ENCODE results near the gene EIF4E1B.
"Not testable (repeated sequence)": the region's sequence is repeated elsewhere in the genome, so short reads cannot be mapped to it uniquely, and the experiment has no call there.

EIF4E1B gene

DNA sequence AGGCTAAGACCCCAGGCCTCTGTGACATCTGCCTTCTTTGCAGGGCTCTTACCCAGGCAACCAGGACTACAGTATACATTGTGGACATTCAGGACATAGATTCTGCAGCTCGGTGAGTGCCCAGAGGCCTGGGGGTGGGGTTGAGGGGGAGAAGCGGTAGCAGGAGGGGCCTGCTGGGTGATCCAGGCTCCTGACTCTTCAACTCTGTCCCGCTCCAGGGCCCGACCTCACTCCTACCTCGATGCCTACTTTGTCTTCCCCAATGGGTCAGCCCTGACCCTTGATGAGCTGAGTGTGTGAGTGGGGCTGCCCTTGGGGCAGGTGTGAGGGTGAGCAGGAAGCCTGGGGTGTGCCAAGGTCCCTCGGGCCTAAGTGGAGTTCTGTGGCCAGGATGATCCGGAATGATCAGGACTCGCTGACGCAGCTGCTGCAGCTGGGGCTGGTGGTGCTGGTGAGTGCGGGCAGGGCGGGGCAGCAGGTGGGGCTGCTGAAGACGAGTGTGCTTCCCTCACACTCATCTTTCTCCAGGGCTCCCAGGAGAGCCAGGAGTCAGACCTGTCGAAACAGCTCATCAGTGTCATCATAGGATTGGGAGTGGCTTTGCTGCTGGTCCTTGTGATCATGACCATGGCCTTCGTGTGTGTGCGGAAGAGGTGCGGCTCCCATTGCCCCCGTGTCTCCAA lies 40.3 kb upstream of the EIF4E1B start:
- TF ChIP-seq CTCF (IDR thresholded peaks at IDR 0.05; ENCODE audit: low read depth, low read length), result no peak
- no peak for DNase-seq (ENCODE audit: low read depth in 2 of 2)
- H3K4me3 ChIP-seq (replicated peaks in 1 of 2; ENCODE audit: low read depth in 2 of 2, low read length in 2 of 2), result no peak overlapping the region

DNA sequence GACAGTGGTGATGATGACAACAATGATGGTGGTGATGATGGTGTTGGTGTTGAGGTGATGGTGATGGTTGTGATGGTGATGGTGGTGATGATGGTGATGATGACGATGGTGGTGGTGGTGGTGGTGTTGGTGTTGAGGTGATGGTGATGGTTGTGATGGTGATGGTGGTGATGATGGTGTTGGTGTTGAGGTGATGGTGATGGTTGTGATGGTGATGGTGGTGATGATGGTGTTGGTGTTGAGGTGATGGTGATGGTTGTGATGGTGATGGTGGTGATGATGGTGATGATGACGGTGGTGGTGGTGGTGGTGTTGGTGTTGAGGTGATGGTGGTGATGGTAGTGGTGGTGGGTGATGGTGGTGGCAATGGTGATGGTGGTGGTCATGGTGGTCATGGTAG lies 38.8 kb upstream of the EIF4E1B start:
- not testable (repeated sequence) for DNase-seq (ENCODE audit: low read depth in 2 of 2); H3K4me3 ChIP-seq (replicated peaks in 1 of 2; ENCODE audit: low read depth in 2 of 2, low read length in 2 of 2)

DNA sequence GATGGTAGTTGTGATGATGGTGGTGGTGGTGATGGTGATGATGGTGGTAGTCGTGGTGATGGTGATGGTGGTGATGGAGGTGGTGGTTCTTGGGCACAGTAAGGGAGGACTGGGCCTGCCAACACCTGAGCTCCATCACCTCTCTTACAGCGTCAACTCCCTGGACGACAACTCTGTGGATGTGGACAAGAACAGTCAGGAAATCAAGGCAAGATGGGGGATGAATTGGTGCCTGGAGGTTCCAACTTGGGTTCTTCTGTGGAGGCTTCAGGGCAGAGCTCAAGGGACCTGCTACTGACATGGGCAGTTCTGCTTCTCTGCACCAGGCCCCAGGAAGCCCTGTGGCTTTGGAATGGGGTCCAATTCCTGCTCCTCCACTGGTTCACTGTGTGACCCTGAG lies 37.9 kb upstream of the EIF4E1B start:
- TF ChIP-seq CTCF (IDR thresholded peaks at IDR 0.05; ENCODE audit: low read depth, low read length), result no peak
- no peak for DNase-seq (ENCODE audit: low read depth in 2 of 2)
- H3K4me3 ChIP-seq (replicated peaks in 1 of 2; ENCODE audit: low read depth in 2 of 2, low read length in 2 of 2), result no peak overlapping the region

GRCh38 chr5:176593273-176593869 lies 37.1 kb upstream of the EIF4E1B start:
- no peak for TF ChIP-seq CTCF (IDR thresholded peaks at IDR 0.05; ENCODE audit: low read depth, low read length)
- no peak overlapping the region for H3K4me3 ChIP-seq (replicated peaks in 1 of 2; ENCODE audit: low read depth in 2 of 2, low read length in 2 of 2)
- no peak for DNase-seq (ENCODE audit: low read depth in 2 of 2)

DNA sequence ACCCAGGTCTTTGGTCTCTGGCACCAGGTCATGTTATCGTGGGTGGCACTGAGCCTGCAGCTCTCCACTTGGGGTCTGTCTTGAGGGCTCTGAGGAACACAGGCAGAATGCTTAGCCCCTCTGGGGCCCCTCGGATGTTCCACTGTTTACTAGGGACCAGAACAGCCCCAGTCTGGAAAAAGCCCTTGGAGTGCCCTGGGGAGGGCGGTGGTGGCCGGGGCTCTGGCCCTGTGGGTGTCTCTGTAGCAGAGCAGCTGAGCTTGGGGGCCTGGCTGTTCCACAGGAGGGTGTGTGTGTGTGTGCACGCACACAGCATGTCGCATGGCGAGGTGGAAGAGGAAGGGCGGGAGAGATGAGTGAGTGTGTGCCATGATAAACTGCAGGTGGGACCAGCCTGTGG lies 35.9 kb upstream of the EIF4E1B start:
- no peak overlapping the region for H3K4me3 ChIP-seq (replicated peaks in 1 of 2; ENCODE audit: low read depth in 2 of 2, low read length in 2 of 2)
- no peak for TF ChIP-seq CTCF (IDR thresholded peaks at IDR 0.05; ENCODE audit: low read depth, low read length)
- DNase-seq (ENCODE audit: low read depth in 2 of 2), result no peak

GRCh38 chr5:176595386-176595943 lies 35.0 kb upstream of the EIF4E1B start:
- DNase-seq (ENCODE audit: low read depth in 2 of 2), result no peak
- no peak for TF ChIP-seq CTCF (IDR thresholded peaks at IDR 0.05; ENCODE audit: low read depth, low read length)
- H3K4me3 ChIP-seq (replicated peaks in 1 of 2; ENCODE audit: low read depth in 2 of 2, low read length in 2 of 2), result no peak overlapping the region

- no peak for DNase-seq (ENCODE audit: low read depth in 2 of 2)
- no peak overlapping the region for H3K4me3 ChIP-seq (replicated peaks in 1 of 2; ENCODE audit: low read depth in 2 of 2, low read length in 2 of 2)
- TF ChIP-seq CTCF (IDR thresholded peaks at IDR 0.05; ENCODE audit: low read depth, low read length), result no peak
Measured at GRCh38 chr5:176596069-176596644, 34.3 kb upstream of the EIF4E1B start.
